Stimulated activated CD8-positive, alpha-beta memory T cell treated with anti-CD3 and anti-CD28 coated beads, Interleukin-4, amount 100 ng/mL, for 1 hour (primary cell): ENCODE measurements around the gene DBNDD2.

ENCODE experiments used
- DNase-seq, 2 donors: peaks; one replicate each; pipeline ENCODE4 v3.0.0-alpha.2; 2020; ENCODE audit warnings: low read depth in 2 of 2, low spot score in 1 of 2

Gene DBNDD2

GRCh38 chr20:45448270-45448669 lies 40.2 kb downstream of the DBNDD2 start:
- DNase-seq: no peak

DNA sequence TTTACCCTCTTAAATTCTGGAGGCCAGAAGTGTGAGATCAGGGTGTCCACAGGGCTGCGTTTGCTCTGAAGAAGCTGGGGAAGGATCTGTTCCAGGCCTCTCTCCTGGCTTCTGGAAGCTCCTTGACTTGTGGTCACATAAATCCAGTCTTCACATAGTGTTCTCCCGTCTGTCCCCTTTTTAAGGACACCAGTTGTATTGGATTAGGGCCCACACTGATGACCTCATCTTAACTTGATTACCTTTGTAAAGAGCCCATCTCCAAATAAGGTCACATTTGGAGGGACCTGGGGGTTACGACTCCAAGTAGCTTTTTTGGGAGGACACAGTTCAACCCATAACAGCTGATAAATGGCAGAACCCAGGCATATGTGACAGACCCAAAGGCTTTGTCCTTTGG lies 41.4 kb downstream of the DBNDD2 start:
- DNase-seq: no peak

GRCh38 chr20:45450097-45450818 lies 42.2 kb downstream of the DBNDD2 start:
- no peak for DNase-seq

DNA sequence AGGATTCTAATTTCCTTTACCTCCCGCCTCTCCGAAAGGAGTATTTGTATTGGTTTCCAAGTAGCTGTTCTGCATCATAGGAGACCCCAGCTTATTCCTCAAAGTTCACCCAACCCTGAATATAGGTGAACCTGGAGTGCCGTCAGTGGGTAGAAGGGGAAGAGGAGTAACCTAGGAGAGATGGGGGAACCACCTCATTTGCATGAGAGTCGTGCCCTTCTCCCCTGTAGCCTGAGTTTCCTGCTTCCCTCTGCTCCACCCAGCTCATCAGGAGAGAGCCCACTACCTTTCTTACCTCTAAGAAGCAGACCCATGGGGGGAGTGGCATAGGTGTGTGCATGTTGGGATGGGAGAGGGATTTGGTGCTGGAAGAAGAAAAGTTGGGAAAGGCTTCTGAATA lies 44.1 kb downstream of the DBNDD2 start:
- DNase-seq: no peak

DNA sequence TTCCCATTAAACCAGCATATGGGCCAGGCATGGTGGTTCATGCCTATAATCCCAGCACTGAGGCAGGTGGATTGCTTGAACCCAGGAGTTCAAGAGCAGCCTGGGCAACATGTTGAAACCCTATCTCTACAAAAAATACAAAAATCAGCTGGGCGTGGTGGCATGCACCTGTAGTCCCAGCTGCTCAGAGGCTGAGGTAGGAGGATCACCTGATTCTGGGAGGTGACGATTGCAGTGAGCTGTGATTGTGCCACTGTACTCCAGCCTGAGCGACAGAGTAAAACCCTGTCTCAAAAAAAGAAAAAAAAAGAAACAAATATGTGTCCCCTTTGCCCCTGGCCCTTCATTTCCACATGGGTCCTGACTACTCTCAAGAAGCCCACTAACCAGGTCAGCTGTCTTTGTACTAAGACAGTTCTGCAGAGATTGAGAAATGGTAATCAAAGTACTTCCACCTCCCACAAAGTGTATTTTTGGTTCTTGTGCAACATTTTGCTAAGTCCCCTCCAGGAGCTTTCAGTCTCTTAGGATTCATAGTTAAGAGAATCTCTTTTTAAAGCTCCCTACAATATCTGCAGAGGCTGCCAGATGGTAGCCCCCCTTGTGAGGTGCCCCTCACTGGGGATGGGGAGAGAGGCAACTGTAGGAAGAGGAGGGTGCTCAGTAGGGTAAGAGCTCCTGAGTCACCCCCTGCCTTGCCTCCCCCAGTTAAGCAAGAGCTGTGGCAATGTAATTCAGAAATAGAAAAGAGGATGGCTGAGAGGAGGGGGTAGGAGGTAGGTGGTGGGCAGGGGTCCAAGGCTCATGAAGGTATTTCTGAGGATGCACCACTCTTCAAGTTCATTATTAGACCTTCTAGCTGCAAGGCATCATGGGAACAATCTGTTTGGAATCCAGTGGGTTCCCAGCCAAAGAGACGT lies 44.9 kb downstream of the DBNDD2 start:
- no peak for DNase-seq

DNA sequence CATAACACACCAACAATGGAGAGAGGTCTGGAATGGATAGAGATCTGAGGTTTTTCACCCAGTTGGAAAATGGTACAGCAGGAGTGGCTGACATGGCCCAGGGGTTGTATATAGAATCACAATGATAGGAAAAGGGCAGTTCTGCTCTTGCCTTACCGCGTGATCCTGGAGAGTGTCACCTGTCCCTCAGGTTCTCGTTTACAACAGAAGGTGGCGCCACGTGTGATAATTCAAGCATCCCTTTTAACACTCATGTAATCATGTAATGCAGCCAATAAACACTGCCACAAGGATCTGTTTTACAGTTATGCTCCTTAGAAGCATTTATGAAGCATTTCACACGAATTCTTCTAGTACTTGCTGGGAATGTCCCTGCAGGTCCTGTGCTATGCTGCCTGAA lies 48.5 kb downstream of the DBNDD2 start:
- DNase-seq: no peak

DNA sequence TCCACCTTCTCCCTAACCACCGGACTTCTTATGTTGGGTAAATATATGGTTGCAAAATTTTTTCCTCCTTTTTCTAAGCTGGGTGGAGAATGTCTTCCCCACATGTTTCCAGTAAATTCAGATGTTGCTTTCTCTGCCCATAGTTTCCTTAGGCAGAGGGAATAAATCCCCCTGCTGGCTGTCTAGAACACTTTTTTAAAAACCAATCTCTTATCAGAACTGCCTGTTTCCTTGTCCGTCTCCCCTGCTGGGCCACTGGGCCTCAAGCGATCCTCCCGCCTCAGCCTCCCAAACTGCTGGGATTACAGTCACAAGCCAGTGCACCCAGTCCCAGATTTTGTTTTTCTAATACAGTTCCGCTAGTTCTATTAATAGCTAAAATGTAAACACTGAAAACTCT lies 51.5 kb downstream of the DBNDD2 start:
- no peak for DNase-seq
